Renal pelvis (tissue), 4 donors: ENCODE measurements around the gene SPPL3. TPM values are rescaled to one million over a fixed set of nuclear protein-coding genes. Genes with fewer than 3 reads are reported as not detected.
"Not testable (repeated sequence)": the region's sequence is repeated elsewhere in the genome, so short reads cannot be mapped to it uniquely, and the experiment has no call there.

Source experiments
- DNase-seq: peaks from one replicate; pipeline ENCODE4 v3.0.0-alpha.2; 2013
- polyA plus RNA-seq, 3 donors: library from polyadenylated mRNA; unstranded; fragments of 120-200 nt; gene quantifications; one replicate each; pipeline ENCODE4 v1.2.1, GENCODE V29; 2013; ENCODE audit not compliant: insufficient read length in 3 of 3

Gene SPPL3
- polyA plus RNA-seq, 3 donors = 79.8 to 87.8 (median 84.0) TPM

DNA sequence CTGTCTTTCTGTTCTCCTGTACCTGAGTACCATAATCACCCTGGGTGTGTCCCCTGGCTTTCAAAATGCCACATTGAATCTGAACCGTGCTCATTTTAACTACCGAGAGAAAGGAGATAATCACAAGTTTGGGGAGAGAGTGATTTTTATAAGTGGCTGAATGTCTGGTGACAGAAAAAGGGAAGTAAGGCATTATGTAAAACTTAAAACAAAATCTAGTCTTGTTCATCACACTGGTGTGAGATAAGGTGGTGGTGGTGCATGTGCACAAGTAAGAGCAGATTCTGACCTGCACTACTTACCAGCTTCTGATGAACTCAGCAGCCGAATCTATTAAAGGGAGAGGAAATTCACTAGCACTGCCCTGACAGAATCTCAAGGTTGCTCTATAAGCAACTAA lies 56.3 kb downstream of the SPPL3 start:
- DNase-seq = no peak

DNA sequence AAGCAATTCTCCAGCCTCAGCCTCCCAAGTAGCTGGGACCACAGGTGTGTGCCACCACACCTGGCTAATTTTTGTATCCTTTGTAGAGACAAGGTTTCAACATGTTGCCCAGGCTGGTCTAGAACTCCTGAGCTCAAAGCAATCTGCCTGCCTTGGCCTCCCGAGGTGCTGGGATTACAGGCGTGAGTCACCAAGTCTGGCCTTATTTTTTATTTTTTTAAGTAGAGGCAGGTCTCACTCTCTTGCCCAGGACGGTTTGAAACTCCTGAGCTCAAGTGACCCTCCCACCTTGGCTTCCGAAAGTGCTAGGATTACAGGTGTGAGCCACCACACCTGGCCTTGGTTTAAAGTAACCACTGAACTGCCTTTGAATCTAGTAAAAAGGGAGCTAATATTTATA lies 56.8 kb downstream of the SPPL3 start:
- DNase-seq = no peak

DNA sequence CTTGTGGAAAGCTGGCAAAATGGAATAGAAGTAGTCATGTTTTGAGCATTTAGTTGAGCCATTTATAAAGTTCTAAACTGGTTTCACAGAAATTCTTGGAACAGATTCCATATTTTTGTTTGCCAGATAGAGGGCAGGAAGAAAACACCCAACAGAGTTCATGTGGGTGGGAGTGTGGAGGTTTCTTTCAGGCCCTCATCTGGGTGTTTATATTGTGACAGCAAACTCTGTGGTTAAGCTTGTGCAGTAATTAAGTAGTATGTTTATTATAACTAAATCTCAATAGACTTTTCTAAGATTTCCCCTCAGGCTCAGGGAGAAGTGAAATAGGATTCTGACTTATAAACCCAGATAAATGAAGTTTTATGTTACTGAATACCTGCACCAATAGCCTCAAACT lies 57.4 kb downstream of the SPPL3 start:
- DNase-seq = no peak

DNA sequence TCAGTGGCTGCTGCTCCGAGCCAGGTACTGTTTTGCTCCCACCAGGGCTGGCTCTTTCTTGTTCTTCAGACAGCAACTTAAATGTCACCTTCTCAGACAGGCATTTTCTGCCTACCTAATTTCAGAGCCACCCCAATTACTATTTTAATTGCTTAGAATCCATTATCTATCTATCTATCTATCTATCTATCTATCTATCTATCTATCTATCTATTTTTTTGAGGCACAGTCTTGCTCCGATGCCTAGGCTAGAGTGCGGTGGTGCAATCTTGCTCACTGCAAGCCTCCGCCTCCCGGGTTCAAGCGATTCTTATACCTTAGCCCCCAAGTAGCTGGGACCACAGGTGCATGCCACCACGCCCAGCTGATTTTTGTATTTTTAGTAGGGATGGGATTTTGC lies 58.5 kb downstream of the SPPL3 start:
- DNase-seq = no peak

DNA sequence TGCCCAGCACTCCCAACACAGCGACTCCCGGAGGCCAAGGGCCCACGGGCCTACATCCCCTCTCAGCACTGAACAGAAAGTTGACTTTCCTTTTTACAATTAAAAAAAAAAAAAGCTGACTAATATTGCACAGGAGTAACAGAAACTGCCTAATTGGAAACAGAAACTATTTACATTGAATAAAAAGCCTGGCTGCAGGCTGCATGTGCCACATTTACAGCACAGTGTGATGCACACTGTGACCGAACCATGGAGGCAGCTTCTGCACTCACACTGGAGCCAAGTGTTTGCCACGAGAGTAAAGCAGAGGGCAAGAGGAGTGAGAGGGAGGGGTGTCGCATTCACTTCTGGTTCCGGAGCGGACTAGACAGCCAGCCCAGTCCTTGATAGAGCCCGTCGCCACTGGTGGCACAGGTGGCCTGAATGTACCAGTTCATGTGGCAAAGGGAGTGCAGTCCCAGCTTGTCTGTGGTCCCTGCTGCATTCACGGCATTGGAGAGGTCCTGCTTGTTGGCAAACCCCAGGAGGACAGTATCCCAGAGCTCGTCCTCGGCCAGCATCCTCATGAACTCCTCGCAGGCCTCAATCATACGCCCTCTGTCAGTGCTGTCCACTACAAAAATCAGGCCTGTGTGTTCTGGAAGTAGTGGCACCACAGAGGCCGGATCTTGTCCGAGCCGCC lies 59.2 kb downstream of the SPPL3 start:
- no peak for DNase-seq

DNA sequence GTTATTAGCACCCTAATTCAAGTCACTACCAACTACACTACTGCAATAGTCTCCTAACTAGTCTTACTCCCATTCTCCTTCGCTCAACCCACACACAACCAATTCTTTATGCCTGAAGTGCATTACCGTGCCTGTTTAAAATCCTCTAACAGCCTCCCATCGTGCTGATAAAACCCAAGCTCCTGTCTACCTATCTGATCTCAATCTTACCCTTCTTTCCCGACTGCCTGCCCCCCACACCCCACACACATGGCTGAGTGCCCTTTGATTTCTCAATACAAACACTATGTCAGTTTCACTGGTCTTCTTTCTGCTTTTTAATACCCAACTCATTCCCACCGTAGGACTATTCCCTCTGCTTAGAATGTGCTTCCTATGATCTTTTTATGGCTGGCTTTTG lies 59.9 kb downstream of the SPPL3 start:
- no peak for DNase-seq

DNA sequence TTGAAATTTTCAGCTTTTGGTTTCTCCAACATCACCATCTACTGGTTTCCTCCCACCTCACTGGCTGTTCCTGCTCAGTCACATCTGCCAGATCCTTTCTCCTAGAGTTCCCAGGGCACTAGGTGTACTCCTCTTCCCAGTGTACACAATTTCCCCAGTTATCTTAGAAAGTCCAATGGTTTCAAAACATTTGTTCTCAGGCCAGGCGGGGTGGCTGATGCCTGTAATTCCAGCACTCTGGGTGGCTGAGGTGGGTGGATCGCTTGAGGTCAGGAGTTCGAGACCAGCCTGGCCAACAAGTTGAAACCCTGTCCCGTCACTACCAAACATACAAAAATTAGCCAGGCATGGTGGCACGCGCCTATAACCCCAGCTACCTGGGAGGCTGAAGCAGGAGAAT lies 60.7 kb downstream of the SPPL3 start:
- no peak for DNase-seq

DNA sequence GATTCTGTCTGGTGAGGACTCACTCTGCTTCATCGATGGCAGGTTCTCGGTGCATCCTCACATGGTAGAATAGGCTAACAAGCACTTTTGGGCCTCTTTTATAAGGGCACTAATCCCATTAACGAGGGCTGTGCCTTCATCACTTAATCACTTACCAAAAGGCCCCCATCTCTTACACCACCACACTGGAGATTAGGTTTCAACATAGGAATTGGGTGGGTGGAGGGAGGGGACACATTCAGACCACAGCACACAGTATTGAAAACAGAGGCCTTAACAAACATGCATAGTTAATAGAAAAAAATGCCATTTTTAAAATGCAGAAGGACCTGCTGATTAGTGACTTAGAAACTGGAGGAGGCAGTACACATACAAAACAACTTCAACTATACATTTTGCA lies 61.6 kb downstream of the SPPL3 start:
- no peak for DNase-seq

DNA sequence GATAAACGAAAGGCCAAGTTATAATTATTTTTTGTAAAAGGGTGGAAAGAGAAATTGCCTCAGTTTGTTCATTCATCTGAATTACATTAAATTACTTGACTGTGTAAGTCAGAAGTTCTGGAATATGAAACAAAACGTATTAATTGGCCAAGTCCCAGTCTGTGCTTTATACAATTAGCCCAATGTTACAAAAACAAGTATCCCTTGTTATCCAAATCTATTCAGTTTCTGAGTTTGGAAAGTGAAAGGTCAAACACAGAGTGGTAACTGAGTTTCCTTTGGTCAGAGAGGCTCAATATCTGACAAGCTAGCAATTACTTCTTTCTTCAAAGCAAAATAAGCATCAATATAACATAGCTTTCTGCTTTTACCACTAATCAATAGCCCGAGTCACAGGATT lies 62.6 kb downstream of the SPPL3 start:
- no peak for DNase-seq

DNA sequence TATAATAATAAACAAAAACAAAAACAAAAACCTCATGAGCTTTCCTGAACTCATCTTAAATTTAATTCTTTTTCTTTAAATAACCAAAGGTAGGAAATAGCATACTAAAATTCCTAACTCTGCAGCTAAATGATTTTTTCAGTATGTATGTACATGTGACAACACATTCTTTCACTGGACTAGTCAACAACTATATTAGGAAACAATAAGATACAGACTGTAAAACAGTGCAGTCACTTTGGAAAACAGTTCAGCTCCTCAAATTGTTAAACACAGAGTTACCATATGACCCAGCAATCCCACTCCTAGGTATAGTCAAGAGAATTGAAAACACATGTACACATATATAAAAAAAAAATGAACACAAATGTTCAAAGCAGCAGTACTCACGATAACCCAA lies 64.7 kb downstream of the SPPL3 start:
- no peak for DNase-seq

DNA sequence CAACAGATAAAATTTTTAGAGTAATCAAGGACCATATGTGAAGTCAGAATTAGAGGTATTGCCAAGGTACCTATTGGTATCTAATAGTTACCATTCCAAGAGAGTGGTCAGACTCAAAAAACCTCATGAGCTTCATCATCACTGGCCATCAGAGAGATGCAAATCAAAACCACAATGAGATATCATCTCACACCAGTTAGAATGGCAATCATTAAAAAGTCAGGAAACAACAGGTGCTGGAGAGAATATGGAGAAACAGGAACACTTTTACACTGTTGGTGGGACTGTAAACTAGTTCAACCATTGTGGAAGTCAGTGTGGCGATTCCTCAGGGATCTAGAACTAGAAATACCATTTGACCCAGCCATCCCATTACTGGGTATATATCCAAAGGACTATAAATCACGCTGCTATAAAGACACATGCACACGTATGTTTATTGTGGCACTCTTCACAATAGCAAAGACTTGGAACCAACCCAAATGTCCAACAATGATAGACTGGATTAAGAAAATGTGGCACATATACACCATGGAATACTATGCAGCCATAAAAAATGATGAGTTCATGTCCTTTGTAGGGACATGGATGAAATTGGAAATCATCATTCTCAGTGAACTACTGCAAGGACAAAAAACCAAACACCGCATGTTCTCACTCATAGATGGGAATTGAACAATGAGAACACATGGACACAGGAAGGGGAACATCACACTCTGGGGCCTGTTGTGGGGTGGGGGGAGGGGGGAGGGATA lies 65.4 kb downstream of the SPPL3 start:
- DNase-seq = not testable (repeated sequence)

DNA sequence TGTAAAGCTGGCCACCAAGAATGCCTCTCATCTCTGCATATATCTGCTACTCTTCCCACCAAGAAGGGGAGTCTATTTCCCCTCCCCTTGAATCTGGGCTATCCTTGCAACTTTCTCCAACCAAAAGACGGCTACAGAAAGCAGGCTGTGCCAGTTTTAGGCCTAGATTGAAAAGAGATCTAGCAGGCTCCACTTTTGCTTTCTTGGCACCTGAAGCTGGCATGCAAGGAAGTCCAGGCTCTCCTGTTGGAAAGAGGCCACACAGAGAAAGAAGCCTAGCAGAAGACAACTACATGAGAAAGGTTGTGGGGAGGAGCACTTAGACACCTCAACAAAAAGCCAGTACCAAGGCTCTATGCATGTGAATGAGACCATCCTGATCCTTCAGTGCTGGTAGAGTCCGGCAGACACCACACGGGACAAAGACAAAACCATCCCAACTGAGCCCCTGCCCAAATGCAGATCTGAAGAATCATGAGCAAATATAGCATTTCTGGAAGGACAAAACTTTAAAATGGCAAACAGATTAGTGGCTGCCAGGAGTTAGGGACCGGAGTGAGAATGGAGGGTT lies 68.0 kb downstream of the SPPL3 start:
- DNase-seq = no peak

DNA sequence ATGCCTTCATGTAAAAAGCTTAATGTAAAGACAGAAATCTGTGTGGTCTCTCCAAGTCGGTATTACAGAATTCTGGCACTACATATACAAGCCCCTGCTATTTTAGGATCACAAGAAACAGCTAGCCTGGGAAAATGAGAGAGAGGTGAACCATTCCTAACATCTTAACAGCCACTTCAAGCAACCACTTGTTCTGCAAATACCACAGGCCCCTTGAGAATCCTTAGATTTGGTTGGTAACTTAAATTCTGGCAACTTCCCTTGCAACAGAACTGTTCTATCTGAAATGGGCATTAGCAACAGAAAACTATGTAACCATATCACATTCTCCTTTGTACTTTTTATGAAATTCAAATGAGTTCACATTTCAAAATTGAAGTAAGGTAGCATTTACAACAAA lies 68.5 kb downstream of the SPPL3 start:
- DNase-seq = no peak

DNA sequence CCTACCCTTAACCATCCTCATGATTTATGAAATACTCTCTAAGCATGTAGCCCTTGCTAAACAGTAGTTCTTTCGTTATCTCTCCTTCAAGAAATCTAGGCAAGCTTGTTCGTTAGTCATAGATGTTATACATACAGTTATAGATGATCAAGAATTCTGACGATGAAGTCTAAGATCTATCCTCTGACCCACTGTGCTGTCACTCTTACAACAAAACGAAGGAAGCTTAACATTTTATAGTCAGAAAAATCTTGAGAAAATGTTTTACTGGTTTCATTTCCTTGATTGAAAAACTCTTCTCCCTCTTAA lies 68.9 kb downstream of the SPPL3 start:
- DNase-seq = no peak

DNA sequence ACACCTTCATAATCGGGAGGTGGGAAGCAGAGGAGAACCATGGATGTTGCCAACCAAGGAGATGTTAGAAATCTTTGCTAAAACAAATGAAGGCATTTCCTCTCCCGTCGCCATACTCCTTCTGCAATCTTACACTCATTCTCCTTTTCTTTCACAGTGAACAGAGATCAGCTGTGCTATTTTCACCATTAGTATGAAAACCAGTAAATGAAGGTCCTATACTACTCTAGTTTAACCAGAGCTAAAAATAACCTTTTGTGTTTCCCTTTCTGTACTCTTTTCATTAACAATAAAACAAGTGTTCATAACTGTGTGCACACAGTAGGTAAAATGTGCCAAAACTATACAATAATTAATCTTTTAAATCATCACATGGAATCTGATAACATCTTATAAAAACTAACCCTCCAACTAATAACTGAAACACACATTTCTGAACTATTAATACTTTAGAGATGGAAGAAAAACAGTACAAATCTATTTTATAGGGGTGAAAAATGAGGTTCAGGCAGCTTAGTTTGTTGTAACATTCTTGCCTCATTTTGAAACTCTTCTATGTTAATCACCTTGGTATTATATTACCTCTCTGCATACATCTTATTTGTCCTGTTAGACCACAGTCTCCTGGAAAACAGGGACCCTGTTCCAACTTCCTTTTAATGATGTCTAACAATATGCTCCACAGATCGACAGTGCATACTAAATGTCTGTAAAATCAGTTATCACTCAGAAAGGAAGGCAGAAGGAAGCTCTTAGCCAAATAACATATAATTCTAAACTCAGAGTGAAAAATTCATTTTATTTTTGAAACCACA lies 69.5 kb downstream of the SPPL3 start:
- DNase-seq = no peak

DNA sequence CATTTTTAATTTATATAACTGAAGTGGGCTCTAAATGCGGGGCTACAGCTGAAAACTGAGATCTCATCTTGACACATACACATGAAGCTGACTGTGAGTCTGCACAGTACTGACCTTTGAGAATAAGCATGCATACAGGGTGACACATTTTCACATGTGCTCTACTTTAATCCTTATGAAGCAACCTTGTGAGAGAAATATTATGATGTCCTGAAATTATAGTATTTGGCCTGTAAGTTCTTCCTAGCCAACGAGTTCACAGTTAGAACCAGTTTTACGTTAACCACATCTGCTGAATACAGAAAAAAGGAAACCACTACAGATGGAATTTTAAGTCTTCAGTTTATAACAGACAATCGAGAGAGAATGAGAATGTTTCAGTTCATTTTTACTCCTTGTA lies 70.3 kb downstream of the SPPL3 start:
- DNase-seq = no peak

DNA sequence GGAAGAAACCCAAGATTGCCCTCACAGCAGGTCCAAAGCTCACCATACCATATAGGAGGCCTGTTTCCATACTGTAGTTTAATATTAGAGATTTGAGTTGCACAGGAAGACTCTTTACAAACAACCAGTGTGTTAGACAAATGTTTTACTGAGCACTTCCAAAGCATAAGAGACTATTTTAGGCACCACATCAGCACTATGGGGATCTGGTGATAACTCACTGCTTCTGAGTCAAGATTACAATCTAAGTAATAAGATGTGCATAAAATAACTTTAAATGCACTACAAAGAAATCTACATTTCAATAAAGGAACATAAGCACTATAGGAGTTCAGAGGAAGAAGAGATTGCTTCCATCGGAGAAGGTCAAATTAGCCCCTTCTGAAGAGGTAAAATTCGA lies 71.4 kb downstream of the SPPL3 start:
- no peak for DNase-seq

DNA sequence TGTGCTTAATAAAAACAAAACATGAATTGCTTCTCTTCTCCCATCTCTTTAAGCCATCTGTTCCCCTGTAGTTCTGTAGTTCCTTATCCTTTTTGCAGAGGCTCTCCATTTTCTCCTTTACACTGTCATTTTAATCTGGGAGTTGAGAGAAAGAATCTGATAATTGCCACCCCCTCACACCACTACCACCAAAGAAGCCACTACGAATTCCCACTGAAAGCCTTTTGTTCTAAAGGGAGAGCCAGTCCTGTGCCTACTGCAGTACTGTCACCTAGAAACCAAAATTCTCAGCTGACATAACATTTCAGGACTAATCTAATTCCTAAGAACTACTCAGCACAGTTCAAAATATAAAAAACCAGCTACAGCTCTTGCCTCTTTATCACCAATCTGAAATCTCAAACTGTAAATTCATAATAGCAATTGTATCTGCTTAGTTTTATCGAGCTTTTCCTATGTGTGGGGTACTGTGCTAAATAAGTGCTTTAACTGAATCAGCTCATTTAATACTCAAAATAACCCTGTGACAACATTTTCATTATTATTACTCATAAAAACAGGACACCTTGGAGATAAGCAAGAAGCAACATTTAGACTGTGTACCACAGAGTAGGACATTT lies 72.4 kb downstream of the SPPL3 start:
- DNase-seq = no peak

DNA sequence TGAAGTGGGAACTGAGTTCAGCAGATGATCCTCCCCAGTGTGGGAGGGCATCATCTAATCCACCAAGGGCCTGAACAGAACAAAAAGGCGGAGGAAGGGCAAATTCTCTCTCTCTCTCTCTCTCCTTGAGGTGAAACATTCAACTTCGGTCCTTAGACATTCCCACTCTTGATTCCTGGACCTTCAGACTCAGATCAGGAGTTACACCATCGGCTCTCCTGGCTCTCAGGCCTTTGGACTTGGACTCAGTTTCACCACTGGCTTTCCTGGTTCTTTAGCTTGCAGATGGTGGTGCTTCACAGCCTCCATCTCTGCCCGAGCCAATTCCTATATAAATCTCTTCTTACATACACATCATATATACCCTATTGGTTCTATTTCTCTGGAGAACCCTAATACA lies 73.2 kb downstream of the SPPL3 start:
- DNase-seq = no peak

DNA sequence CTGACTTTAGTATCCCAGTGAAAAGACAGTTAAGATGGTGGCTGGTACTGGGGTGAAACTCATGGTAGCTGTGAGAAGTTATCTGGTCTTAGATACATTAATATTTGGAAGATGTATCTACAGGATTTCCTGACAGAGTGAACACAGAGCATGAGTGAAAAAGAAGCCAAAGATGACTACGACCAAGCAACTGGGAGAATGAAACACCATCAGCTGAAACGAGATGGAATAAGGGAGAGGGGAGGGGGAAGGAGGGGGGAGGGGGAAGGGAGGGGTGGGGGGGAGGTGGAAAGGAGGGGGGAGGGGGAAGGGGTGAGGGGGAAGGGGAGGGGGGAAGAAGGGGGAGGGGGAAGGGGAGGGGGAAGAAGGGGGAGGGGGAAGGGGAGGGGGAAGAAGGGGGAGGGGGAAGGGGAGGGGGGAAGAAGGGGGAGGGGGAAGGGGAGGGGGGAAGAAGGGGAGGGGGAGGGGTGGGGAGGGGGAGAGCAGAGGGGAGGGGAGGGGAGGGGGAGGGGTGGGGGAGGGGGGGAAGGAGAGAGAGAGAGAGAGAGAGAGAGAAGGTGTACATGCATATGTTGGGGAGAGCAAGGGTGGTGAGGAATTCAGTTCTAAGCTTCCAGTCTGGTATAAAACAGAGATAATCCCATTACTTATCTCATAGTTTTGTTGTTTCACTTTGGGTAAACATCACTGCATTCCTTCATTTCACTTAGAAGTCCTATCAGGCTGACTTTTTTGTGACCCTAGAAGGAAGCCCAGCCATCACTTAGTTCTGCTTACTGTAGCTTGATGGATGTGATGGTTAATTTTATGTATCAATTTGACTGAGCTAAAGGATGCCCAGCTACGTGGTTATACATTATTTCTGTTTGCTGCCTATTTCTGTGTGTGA lies 73.9 kb downstream of the SPPL3 start:
- DNase-seq = no peak

DNA sequence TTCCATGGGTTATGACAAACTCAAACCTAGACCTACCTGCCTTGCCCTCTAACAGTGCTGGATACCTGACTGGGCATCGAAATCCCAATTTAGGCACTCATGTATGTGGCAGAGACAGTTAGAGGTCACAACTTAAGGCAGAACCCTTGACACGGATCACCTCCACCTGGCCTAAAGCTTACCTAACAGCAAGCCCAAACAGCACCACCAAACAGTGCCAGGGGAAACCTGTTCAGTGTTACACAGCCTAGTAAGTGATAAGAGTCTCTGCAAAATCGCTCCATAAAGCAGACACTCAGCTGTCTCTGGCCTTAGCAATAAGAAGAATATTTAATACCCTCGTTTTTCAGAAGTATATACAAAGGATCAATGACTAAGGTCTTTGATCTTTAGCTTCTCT lies 77.8 kb downstream of the SPPL3 start:
- no peak for DNase-seq
